MM.1S (cell line): ENCODE measurements around the gene NUFIP2.

Experiments
- DNase-seq: peaks from one replicate; pipeline ENCODE4 v3.0.0-alpha.2; 2015
- H2AFZ ChIP-seq: fragments of 300-600 bp; sonication (generic); 2 replicates; pipeline ENCODE4 v1.6.0; 2016; ENCODE audit warnings: antibody characterized with exemption, low read length
- H3F3A ChIP-seq: fragments of 300-600 bp; sonication (generic); 2 replicates; pipeline ENCODE4 v1.6.1; 2016; ENCODE audit warnings: mild to moderate bottlenecking, antibody characterized with exemption, low read length, moderate library complexity, mixed read lengths; ENCODE audit not compliant: insufficient read depth
- H3K27ac ChIP-seq: fragments of 300-600 bp; sonication (generic); 2 replicates; pipeline ENCODE4 v1.5.1; 2016; ENCODE audit warnings: mild to moderate bottlenecking, low read length
- H3K27me3 ChIP-seq: fragments of 300-600 bp; sonication (generic); replicated peaks from 2 replicates; pipeline ENCODE4 v1.6.0; 2016; ENCODE audit warnings: low read length; ENCODE audit not compliant: insufficient read depth
- H3K36me3 ChIP-seq: fragments of 300-600 bp; sonication (generic); replicated peaks from 2 replicates; pipeline ENCODE4 v1.6.1; 2016; ENCODE audit warnings: mild to moderate bottlenecking, low read length, mixed read lengths; ENCODE audit not compliant: insufficient read depth
- H3K4me1 ChIP-seq: fragments of 300-600 bp; sonication (generic); 2 replicates; pipeline ENCODE4 v1.6.1; 2016; ENCODE audit warnings: low read length, mixed read lengths
- H3K4me2 ChIP-seq: fragments of 300-600 bp; sonication (generic); 2 replicates; pipeline ENCODE4 v1.6.0; 2016; ENCODE audit warnings: low read depth, low read length
- H3K4me3 ChIP-seq: fragments of 300-600 bp; sonication (generic); 2 replicates; pipeline ENCODE4 v1.5.1; 2016; ENCODE audit warnings: low read length, mixed read lengths
- H3K79me2 ChIP-seq: fragments of 300-600 bp; sonication (generic); 2 replicates; pipeline ENCODE4 v1.6.1; 2016; ENCODE audit warnings: mixed run types, low read length, mixed read lengths
- H3K9ac ChIP-seq: fragments of 300-600 bp; sonication (generic); 2 replicates; pipeline ENCODE4 v1.6.1; 2016; ENCODE audit warnings: low read length, mixed read lengths
- H3K9me2 ChIP-seq: fragments of 300-600 bp; sonication (generic); replicated peaks from 2 replicates; pipeline ENCODE4 v1.6.1; 2016; ENCODE audit warnings: mild to moderate bottlenecking, low read length, mixed read lengths; ENCODE audit not compliant: insufficient read depth
- H3K9me3 ChIP-seq: fragments of 300-600 bp; sonication (generic); replicated peaks from 2 replicates; pipeline ENCODE4 v1.6.1; 2016; ENCODE audit warnings: mild to moderate bottlenecking, low read length, mixed read lengths; ENCODE audit not compliant: insufficient read depth
- H4K20me1 ChIP-seq: fragments of 300-600 bp; sonication (generic); 2 replicates; pipeline ENCODE4 v1.6.1; 2016; ENCODE audit warnings: mild to moderate bottlenecking, low read length, moderate library complexity, mixed read lengths; ENCODE audit not compliant: insufficient read depth
- CTCF ChIP-seq: fragments of 300-600 bp; sonication (generic); IDR thresholded peaks from 2 replicates; pipeline ENCODE4 v1.5.1; 2016; ENCODE audit warnings: antibody characterized with exemption, low read length, mixed read lengths
- EZH2 ChIP-seq: fragments of 300-600 bp; sonication (generic); optimal IDR thresholded peaks from 2 replicates; pipeline ENCODE3; 2017; ENCODE audit warnings: low read depth, mild to moderate bottlenecking, antibody characterized with exemption, low read length, mixed read lengths
- EZH2phosphoT487 ChIP-seq: fragments of 300-600 bp; sonication (generic); IDR thresholded peaks from 2 replicates; pipeline ENCODE4 v1.6.1; 2018; ENCODE audit warnings: antibody characterized with exemption, low read length

The NUFIP2 gene

DNA sequence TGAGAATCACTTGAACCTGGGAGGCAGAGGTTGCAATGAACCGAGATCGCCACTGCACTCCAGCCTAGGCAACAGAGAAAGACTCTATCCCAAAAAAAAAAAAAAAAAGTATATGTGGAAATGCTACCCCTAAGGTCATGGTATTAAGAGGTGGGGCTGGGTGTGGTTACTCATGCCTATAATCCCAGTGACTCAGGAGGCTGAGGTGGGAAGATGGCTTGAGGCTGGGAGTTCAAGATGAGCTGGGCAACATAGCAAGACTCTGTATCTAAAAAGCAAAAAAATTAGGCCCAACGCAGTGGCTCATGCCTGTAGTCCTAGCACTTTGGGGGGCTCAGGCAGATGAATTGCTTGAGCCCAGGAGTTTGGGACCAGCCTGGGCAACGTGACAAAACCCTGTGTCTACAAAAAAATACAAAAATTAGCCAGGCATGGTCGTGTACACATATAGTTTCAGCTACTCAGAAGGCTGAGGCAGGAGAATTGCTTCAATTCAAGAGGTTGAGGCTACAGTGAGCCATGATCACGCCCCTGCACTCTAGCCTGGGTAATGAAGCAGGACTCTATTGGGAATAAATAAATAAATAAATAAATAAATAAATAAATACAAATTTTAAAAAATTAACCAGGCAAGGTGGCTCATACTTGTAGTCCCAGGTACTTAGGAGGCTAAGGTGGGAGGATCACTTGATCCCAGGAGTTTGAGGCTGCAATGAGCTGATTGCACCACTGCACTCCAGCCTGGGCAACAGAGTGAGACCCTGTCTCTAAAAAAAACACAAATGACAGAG is 32.3 kb upstream of the NUFIP2 start:
- Histone ChIP-seq H3K36me3 (no peaks in the 10 kb centered on the region), H3K4me3 (no peak overlapping the region), H3K4me2 (no peak overlapping the region), H3K9me2 (no peaks in the 10 kb centered on the region), H3F3A (no peaks in the 10 kb centered on the region), H3K9ac (no peak overlapping the region), H3K27me3 (no peaks in the 10 kb centered on the region), H4K20me1 (no peaks in the 10 kb centered on the region), H3K27ac (no peak overlapping the region), H3K9me3 (no peaks in the 10 kb centered on the region), H3K4me1 (no peaks in the 10 kb centered on the region), H2AFZ (no peak overlapping the region), H3K79me2 (no peaks in the 10 kb centered on the region)
- TF ChIP-seq CTCF: no peak
- no peak for DNase-seq

GRCh38 chr17:29322363-29322762 is 28.4 kb upstream of the NUFIP2 start:
- no peak overlapping the region for H3K9ac ChIP-seq
- no peak overlapping the region for H2AFZ ChIP-seq
- no peaks in the 10 kb centered on the region for H3K9me2 ChIP-seq
- no peak overlapping the region for H3K4me3 ChIP-seq
- no peaks in the 10 kb centered on the region for H3K36me3 ChIP-seq
- H3K79me2 ChIP-seq: no peaks in the 10 kb centered on the region
- H3K27ac ChIP-seq: no peak overlapping the region
- no peak for TF ChIP-seq EZH2
- TF ChIP-seq CTCF: no peak
- no peak for TF ChIP-seq EZH2phosphoT487
- H3F3A ChIP-seq: no peaks in the 10 kb centered on the region
- H3K4me2 ChIP-seq: no peak overlapping the region
- no peaks in the 10 kb centered on the region for H3K27me3 ChIP-seq
- DNase-seq: no peak
- H4K20me1 ChIP-seq: no peaks in the 10 kb centered on the region
- no peaks in the 10 kb centered on the region for H3K9me3 ChIP-seq
- H3K4me1 ChIP-seq: no peaks in the 10 kb centered on the region

DNA sequence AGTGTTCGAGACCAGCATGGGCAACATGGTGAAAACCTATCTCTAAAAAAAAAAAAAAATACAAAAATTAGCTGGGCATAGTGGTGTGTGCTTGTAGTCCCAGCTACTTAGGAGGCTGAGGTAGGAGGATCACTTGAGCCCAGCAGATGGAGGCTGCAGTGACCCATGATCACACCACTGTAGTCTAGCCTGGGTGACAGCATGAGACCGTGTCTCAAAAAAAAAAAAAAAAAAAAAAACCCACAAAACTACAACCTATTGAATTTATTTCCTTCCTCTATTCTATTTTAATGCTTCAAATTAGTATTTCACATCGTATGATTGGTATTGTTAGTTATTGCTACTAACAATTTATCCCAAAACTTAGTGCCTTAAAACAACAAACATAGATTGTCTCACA is 9.4 kb upstream of the NUFIP2 start:
- no peaks in the 10 kb centered on the region for H3K9me2 ChIP-seq
- H2AFZ ChIP-seq: no peak overlapping the region
- H3K79me2 ChIP-seq: no peaks in the 10 kb centered on the region
- no peak overlapping the region for H3K4me2 ChIP-seq
- no peak overlapping the region for H3K4me3 ChIP-seq
- no peaks in the 10 kb centered on the region for H3K9me3 ChIP-seq
- H3K27ac ChIP-seq: no peak overlapping the region
- no peak for DNase-seq
- no peaks in the 10 kb centered on the region for H3F3A ChIP-seq
- no peak for TF ChIP-seq EZH2
- TF ChIP-seq EZH2phosphoT487: no peak
- TF ChIP-seq CTCF: no peak
- no peaks in the 10 kb centered on the region for H3K27me3 ChIP-seq
- no peak overlapping the region for H3K9ac ChIP-seq
- H3K36me3 ChIP-seq: no peaks in the 10 kb centered on the region
- no peaks in the 10 kb centered on the region for H4K20me1 ChIP-seq
- H3K4me1 ChIP-seq: no peaks in the 10 kb centered on the region
